ENCODE measurements around the gene NUP42. TPM values are rescaled to one million over a fixed set of nuclear protein-coding genes. Genes with fewer than 3 reads are reported as not detected.

NUP42 gene
- total RNA-seq, 1 donor from 2014 or later: 29.5 TPM

GRCh38 chr7:23235813-23236221 lies 54.0 kb downstream of the NUP42 start:
- H3K27me3 ChIP-seq: no peaks in the 10 kb centered on the region
- H3K4me1 ChIP-seq: no peaks in the 10 kb centered on the region
- TF ChIP-seq CTCF (IDR thresholded peaks at IDR 0.05): no peak
- no peak overlapping the region for H3K27ac ChIP-seq
- H3K4me3 ChIP-seq: no peak overlapping the region
- ATAC-seq: no peak
- intact Hi-C loops (cut with DNase I): no loop called here
- no peaks in the 10 kb centered on the region for H3K36me3 ChIP-seq
- no peak for DNase-seq
- H3K9me3 ChIP-seq: no peaks in the 10 kb centered on the region

- no peak for ATAC-seq
- H3K36me3 ChIP-seq: no peaks in the 10 kb centered on the region
- no peaks in the 10 kb centered on the region for H3K27me3 ChIP-seq
- H3K4me1 ChIP-seq: no peaks in the 10 kb centered on the region
- intact Hi-C loops (cut with DNase I): no loop called here
- DNase-seq: no peak
- no peaks in the 10 kb centered on the region for H3K9me3 ChIP-seq
- no peak overlapping the region for H3K4me3 ChIP-seq
- TF ChIP-seq CTCF (IDR thresholded peaks at IDR 0.05): no peak
- H3K27ac ChIP-seq: no peak overlapping the region
Observed at GRCh38 chr7:23237000-23237399, 55.2 kb downstream of the NUP42 start.

- H3K4me1 ChIP-seq: no peaks in the 10 kb centered on the region
Observed at GRCh38 chr7:23238983-23239652, 57.3 kb downstream of the NUP42 start.

GRCh38 chr7:23239698-23240097 lies 57.9 kb downstream of the NUP42 start:
- DNase-seq (no peak), ATAC-seq (no peak)
- H3K36me3 ChIP-seq: no peaks in the 10 kb centered on the region
- no peak overlapping the region for H3K4me3 ChIP-seq
- intact Hi-C loops (cut with DNase I): no loop called here
- no peak for TF ChIP-seq CTCF (IDR thresholded peaks at IDR 0.05)
- peaks cover 9% of the 10 kb centered on the region for H3K27me3 ChIP-seq
- H3K9me3 ChIP-seq: no peaks in the 10 kb centered on the region
- H3K4me1 ChIP-seq: no peaks in the 10 kb centered on the region
- H3K27ac ChIP-seq: no peak overlapping the region

More at GRCh38 chr7:23238983-23239652, 57.3 kb downstream of the NUP42 start:
- H3K36me3 ChIP-seq: no peaks in the 10 kb centered on the region
- H3K27me3 ChIP-seq: peaks cover 9% of the 10 kb centered on the region
- H3K4me3 ChIP-seq: no peak overlapping the region
- no peaks in the 10 kb centered on the region for H3K9me3 ChIP-seq
- DNase-seq: no peak
- H3K27ac ChIP-seq: no peak overlapping the region
- intact Hi-C loops (cut with DNase I): no loop called here
- no peak for ATAC-seq
- no peak for TF ChIP-seq CTCF (IDR thresholded peaks at IDR 0.05)

GRCh38 chr7:23242321-23242720 lies 60.5 kb downstream of the NUP42 start:
- ATAC-seq (peak; percentile 77), DNase-seq (no peak)
- H3K36me3 ChIP-seq: no peaks in the 10 kb centered on the region
- H3K4me3 ChIP-seq: no peak overlapping the region
- H3K4me1 ChIP-seq: peaks cover 3% of the 10 kb centered on the region
- intact Hi-C loops (cut with DNase I): no loop called here
- H3K9me3 ChIP-seq: no peaks in the 10 kb centered on the region
- H3K27me3 ChIP-seq: peaks cover 11% of the 10 kb centered on the region
- no peak for TF ChIP-seq CTCF (IDR thresholded peaks at IDR 0.05)
- no peak overlapping the region for H3K27ac ChIP-seq

GRCh38 chr7:23242935-23243334 lies 61.1 kb downstream of the NUP42 start:
- H3K27ac ChIP-seq: no peak overlapping the region
- no peak for ATAC-seq

More at GRCh38 chr7:23242935-23243334, 61.1 kb downstream of the NUP42 start:
- no peaks in the 10 kb centered on the region for H3K9me3 ChIP-seq
- peaks cover 17% of the 10 kb centered on the region for H3K27me3 ChIP-seq
- no peak overlapping the region for H3K4me3 ChIP-seq
- intact Hi-C loops (cut with DNase I): no loop called here
- H3K4me1 ChIP-seq: peaks cover 3% of the 10 kb centered on the region
- no peak for TF ChIP-seq CTCF (IDR thresholded peaks at IDR 0.05)
- no peak for DNase-seq
- H3K36me3 ChIP-seq: no peaks in the 10 kb centered on the region
